Right lung (tissue), 5 donors: ENCODE results near the gene CACFD1. TPM values are rescaled to one million over a fixed set of nuclear protein-coding genes. Genes with fewer than 3 reads are reported as not detected.

Experiments
- DNase-seq, 2 donors: peaks; one replicate each; pipeline ENCODE4 v3.0.0-alpha.2; 2013
- polyA plus RNA-seq, 5 donors: library from polyadenylated mRNA; unstranded; fragments of 120-200 nt; gene quantifications; one replicate each; pipeline versions ENCODE4 v1.2.1 to v1.2.3, GENCODE V29; 2013; ENCODE audit warnings: inconsistent platforms in 1 of 5, low replicate concordance in 1 of 5; ENCODE audit not compliant: insufficient read length in 5 of 5, insufficient read depth in 1 of 5

CACFD1 gene
- polyA plus RNA-seq, 5 donors: 14.0 to 35.6 (median 22.3) TPM

DNA sequence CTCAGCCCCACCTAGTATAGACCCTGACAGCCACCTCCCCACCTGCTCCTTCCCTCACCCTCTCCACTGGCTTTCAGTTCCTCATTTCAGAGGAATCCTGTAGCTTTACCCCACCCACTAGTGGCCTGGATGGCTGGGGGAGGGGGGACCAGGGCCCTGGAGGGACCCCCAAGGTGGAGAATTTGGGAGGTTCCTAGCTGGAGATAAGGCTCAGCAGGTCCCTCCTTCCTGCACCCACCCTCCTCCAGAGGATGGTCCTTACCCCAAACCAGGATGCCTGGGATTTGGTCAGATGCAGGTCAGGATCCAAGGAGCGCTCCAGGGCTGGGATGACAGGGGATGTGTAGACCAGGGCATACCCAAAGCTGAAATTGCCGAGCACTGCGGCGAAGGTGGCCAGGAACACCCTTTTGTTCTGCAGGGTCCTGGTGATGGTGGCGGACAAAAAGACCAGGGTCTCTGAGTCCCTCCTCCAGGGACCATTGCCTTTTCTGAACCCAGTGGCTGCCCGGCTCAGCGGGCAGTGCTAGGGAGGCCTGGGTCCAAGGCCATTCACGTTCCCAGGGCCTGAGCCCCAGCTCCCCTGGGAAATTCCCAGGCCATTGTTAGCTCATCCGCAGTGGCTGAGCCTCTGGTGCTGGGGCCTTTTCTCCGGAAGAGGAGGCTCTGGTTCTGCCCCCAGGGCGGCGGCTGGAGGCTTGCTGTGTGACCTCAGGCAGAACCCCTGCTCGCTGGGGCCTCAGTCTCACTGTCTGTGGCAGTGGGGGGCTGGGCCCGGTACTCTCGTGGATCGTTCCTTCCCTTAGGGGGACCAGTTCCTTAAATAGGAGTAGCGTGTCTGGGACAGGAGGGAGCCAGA, 18.4 kb downstream of the CACFD1 start:
- no peak for DNase-seq

DNA sequence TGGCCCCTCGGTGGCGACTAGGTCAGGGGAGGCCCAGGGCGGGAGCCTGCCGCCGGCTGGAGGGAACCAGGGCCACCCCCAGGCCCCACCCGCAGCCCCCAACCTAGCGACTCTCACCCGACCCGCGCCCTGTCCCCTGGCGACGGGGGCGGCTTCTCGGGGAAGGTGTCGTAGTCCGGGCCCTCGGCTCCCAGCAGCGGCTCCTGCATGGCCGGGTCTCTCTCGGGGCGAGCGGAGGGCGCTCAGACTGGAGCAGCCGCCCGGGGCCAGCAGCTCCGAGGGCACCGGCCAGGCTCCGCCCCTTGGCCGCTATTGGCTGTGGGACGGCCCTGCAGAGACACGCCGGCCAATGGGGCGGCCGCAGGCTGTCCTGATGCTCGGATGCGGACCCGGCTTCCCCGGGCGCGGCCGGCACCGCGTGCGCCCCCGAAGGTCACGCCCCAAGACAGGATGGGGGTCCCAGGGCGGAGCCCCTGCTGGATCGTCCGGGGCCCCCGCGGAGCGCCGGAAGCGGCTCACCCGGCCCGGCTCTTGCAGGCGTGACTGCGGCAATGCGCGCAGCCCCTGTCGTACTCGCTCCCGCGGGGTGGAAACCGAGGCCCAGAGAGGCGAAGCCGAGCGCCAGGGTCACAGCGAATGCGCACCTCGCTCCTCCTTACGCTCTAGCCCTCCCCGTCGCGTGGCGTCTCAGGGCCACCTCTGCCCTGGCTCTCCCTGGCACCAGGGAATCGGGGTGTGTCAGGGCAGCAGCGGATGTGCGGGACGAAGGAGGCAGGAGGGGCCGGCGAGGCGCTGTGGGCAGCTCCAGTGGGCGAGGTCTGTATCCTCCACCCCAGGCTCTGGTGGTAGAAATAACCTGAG, 19.3 kb downstream of the CACFD1 start, which contains the start of gene SLC2A6:
SLC2A6 (minus strand) TSS at position 249 of the 861 bp plus-strand sequence; CDS start at position 209, 40 bp downstream.
- peak in 1 of 2 donors; percentile 67 for DNase-seq

DNA sequence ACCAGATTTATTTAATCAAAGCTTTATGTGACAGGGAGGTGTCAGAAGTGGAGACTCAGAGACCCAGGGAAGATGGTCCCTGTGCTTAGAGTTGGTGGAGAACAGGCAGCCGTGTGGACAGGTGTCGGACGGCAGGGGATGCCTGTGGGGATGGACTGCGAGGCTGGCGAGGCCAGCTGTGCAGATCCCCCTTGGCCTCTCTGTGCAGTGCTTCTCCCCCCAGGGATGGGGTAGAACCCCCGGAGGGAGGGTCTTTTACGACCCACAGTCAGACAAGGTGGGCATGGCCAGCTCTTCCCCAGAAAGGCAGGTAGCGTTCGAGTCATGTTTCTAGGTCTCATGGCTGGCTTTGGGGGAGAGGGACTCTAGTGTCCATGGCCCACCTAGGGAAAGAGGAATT, 23.8 kb downstream of the CACFD1 start:
- DNase-seq: no peak

DNA sequence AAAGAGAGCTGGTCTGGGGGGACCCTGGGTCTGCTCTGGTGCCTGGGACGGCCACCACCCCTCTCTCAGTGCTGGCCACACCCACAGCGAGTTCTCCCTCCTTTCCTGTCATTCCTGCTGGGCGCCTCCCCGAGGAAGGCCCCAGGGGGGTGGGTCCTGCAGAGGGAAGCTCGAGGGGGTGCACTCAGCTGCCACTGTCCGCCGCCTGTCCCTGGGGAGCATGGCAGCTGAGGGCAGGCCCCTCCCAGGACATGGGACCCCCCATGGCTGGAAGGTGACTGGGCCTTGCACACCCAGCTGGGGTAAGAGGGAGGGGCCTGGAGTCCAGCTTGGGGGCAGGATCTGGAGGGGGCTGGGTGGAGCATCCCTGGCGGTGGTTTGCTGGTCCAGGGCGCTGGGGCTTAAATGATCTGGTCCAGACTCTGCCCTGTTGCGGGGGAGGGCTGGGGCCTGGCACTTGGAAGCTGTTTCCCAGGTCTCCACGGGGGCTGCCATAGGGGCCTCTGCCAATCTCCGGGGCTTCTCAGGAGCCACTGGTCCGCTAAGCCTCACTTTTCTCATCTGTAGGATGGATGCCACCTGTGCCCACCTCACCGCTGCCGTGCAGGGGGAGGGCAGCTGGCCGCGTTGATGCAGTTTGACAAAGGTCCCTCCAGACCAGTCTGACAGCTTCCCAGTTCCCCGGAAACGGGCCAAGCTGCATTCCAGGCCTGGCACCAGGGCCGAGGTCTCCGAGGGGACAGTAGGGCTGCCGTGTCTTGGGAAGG, 25.1 kb downstream of the CACFD1 start:
- no peak for DNase-seq

DNA sequence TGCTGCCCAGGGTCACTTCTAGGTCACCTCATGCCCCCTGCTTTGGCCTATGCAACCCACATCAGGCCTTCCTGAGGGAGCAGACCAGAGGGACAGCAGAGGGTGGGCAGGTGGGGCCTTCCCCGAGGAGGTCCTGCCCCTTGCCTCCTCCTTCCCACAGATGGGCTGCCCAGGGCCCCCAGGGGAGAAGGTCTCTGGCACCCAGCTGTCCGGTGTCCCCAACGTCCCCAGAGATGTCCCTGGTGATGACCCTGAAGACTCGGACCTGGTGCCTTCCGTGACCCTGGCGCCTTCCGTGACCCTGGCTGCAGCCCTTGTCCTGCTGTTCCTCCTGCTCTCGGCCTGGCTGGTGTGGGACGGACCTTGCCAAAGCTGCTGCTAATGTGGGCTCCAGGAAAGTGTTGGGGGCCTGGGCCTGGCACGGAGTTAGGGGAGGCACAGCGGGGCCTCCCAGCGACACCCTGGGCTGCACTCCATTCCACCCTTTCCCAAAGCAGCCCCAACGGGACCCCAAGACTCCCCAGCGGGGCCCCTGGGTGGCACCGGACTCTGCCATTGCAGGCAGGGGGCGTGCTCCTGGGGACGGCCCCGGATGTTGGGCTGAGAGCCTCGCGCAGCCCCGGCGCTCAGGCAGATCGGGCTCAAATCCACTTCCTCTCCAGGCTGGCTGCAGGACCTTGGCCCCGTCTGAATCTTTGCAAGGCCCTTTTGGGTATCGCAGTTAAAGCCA, 25.9 kb downstream of the CACFD1 start:
- DNase-seq: no peak

DNA sequence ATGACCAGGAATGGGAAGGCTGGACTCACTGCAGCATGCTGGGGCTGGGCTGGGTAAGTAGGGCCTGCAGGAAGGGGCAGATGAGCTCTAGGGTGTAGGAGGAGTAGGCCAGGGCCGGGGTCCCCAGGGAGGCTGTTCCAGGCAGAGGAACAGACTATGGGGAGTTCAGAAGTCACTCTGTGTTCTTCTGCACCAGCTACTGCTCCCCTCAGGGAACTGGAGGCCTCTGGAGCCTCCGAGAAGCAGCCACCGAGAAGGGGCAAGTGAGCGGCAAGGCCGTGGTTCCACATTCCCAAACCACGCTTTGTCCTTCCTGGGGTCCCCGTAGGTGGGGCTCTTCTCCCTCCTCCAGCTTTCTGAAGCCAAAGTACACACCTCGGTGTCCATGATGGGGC, 27.6 kb downstream of the CACFD1 start:
- DNase-seq: no peak

DNA sequence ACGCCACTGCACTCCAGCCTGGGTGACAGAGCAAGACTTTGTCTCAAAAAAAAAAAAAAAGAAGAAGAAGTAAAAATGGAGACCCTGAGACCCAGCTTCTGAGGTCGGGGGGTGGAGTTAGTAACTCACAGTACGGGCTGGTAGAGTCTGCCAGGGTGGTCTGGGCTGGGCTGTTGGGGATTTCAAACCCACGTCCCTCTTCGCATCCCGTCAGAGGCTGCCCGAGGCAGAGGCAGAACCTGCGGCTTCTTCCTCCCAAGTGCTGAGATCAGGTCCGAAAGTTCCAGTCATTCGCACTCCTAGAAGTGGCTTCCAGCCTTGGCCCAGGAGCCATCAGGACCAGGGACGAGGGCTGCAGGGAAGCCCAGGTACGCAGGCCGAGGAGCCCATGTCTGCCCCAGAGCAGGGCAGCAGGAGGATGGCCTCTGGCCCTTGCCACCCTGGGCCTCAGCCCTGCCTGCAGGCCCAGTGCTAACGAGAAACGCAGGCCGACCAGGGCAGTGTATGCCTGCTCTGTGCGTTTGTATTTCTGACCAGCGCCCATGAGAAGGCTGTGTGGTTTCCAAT, 29.0 kb downstream of the CACFD1 start:
- no peak for DNase-seq

DNA sequence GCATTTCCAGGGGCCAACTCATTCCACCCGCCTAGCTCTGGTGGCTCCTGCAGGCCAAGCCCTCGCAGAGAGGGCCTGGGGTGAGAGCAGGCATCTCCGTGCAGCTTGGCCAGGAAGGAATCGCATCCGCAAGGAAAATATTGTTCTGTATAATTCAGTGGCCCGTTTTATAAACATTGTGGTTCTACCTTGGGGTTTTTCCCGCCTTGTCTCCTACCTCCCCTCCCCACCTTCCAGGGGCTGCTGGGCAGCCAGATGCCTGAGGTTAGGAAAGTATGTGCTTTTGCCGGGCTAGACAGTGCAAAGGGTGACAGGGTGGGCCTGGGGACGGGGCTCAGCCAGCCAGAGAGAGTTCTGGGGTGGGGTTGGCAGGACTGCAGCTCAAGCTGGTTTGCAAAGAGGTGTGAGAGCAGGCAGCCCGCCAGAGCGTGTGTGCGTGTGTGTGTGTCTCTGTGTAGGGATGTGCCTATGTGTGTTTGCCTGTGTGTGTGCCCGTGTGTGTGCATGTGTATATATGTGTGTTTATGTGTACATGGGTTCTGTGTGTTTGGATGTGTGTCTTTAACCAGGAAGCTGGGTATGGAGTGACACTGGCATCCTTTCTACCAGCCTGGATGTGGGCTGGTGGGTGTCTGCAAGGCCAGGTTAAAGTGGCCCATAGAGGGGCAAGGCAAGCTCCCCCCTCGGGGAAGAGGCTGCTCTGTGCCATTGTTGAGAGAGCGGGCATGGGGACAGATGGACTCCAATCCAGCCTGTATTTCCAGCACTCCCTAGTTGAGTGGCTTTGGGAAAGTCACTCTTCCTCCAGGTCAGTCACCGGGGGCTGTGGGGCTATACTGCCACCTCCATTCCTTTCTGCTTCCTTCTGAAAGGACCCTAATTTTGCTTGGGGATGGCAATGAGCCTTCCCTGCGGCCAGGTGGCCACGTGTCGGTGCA, 29.7 kb downstream of the CACFD1 start:
- no peak for DNase-seq

DNA sequence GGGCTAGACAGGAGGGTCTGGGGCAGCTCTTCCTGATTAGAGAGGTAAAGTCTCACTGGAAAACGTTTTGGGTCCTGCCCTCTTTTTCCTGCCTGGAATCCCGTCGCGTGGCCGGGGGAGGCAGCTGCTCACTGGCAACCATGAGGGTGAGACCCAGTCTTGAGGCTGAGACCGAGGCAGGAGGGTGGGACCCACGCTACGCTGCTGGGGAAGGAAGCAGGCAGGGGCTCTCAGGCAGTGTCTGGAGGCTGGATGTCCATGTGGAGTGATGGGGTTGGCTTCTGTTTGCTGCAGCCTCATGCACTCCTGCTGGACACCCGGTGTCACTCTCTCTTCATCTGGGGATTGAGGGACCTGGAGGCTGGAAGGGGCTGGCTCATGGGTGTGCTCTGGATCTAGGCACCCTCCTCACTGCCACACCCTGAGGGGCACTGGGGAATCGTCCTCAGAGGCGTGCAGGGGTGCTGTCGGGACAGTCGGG, 30.5 kb downstream of the CACFD1 start:
- DNase-seq: no peak

DNA sequence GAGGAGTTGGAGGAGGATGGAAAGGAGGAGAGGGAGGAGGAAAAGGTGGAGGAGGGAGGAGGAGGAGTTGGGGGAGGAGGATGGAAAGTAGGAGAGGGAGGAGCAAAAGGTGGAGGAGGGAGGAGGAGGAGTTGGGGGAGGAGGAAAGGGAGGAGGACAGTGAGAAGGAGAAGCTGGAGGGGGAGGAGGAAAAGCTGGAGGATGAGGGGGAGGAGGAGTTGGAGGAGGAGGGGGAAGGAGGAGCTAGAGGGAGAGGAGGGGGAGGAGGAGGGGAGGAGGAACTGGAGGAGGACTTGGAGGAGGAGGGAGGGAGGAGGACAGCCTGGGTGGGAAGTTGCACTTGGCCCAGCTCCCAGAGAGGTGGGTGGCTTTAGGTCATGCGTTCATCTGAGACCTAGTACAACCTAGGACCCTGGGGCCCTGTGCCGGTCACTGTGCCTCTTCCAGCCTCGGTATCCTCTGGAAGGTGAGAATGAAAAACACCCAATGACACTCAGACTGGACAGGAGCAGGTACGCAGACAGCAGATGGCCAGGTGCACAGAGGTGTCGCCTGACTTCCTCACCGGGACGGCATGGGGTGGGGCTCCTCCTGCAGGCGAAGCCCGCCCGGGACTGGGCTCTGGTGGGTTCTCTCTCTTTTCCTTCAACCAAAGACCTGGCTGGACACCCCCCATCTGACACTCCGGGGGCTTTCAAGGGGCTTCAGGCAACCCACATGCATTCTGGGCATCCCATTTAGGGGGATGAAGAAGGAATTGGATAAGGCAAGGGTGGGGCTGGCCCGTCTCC, 31.3 kb downstream of the CACFD1 start:
- no peak for DNase-seq

DNA sequence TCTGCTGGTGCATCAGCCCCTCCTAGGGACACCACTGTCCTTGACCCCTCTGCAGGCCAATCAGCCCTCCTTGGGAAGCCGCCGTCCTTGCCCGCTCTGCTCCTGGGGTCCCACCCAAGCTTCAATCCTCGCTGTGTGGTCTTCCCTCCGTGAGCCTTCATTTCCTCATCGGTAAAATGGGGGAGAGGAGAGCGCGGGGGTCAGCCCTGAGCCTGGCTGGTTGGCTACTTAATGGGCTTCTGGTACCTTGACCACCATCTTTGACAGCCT, 31.8 kb downstream of the CACFD1 start:
- DNase-seq: no peak

DNA sequence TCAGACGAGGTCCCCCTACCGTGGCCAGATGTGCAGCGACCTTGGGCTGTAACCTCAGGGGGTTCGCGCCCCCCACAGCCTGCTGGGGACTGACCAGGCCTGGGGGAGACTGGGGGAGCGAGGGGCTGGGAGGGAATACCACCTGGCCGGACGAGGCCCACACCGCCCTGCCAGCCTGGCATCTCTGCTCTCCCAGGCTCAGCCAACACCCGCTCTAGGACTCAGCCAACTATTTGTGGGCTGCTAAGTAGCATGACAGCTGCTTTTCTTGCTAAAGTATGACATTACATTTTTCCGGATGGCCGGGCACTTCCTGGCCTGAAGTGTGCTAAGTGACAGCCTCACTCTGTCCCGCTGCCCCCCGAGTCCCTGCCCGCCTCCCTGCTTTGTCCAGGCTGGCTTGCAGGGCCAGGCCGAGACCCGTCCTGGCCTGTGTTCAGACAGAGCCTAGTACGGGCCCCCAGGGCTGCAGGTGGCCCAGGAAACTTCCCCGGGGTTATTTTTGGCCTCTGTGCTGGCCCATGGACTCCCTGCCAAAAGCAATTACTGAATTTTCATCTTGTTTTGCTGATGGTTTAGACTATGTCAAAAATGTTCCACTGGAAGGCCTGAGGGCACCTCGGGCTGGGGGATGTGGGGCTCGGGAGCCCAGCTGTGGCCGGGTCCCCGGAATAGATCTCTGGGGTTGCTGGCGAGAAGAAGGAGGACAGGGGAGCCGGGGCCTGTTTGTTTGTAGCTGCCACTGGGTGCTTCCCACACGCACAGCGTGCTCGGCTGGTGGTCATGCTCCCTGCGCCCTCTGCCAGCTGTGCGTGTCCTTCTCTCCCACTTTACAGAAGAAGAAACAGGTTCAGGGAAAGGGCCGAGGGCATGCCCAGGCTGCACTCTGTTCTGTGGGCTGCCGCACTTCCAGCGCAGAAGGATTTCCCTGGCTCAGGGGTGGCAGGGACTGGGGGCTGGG, 32.6 kb downstream of the CACFD1 start:
- DNase-seq: no peak

DNA sequence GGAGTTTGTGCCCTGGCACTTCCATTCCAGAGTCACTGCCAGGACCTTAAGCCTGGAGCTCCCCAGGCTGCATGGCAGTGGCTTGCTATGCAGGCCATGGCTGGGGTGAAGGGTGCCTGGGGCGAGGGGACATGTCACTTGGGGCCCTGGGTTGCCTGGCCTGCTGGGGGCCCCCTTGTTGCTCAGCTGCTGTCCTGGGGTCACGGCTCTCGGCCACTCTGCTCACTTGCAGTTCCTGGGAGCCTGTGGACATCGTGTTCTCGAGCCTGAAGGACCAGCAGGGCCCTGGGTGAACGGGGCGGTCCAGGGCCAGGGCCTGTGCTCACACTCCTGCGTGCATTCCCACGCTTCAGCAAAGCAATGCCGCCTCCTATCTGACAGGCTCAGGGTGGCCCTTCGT, 33.6 kb downstream of the CACFD1 start:
- no peak for DNase-seq

DNA sequence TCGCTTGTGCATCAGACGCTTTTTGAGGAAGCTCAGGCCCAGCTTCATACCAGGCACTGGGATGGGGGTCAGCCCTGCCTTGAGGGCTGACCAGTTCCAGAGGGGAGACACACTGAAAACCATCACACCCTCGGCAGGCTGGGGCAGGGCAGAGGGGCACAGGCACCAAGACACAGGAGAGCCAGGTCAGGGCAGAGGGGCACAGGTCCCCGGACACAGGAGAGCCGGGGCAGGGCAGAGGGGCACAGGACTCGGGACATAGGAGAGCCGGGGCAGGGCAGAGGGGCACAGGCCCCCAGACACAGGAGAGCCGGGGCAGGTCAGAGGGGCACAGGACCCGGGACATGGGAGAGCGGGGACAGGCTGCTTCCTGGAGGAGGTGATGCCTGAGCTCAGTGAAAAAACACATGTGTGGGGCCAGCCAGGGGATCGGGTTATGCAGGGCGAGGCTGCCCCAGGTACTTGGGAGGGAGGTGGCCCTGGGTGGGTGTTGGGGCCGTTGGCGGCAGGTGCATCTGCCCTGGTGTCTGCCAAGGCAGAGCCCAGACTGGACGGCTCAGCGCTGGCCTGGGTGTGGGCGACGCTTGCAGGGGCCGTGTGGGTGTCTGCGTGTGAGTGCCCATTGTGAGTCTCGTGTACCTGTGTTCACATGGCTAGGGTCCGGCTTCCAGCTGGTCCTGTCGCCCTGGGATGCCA, 34.2 kb downstream of the CACFD1 start:
- DNase-seq: no peak

DNA sequence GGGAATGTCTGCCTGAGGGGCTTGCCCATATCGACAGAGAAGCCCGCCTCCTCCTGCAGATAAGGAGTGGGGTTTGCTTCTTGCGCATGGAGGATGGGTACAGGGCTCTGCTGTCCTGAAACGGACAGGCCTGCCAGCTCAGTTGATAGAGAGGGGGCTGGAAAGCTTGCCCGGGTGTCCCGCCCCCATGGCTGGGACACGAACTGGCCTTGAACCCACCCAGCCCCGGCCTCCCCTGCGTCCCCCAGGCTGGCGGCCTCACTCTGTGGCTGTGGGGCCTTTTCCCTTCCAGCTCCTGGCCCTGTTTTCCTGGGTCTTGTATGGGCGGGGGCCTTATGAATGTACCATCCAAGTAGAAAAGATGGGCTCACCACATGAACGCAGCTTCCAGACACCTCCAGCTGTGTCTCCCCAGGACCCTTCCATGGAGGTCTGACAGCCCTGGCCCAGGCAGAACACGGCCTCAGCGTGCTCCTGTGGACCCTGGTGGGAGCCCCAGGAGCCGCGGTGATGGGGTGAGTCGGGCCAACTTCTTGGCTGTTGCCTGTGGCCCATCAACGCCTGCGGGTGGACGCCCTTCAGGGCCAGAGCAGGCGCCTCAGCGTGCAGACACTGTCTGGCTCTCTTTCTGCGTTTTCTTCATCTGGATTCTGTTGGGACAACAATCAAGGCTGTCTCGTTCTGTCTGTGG, 35.0 kb downstream of the CACFD1 start:
- DNase-seq: no peak
